AG09319 (cell line): ENCODE measurements around the gene CORT.

Source experiments
- DNase-seq: peaks from one replicate; pipeline ENCODE4 v3.0.0-alpha.2; 2010; ENCODE audit warnings: low read depth; ENCODE audit errors: extremely low read depth
- CTCF ChIP-seq: IDR thresholded peaks from 2 replicates; pipeline ENCODE4 v1.5.1; 2011; ENCODE audit warnings: low read depth, mild to moderate bottlenecking, inconsistent platforms, low read length, moderate library complexity

The CORT gene

GRCh38 chr1:10440794-10441193 is 9.0 kb upstream of the CORT start:
- TF ChIP-seq CTCF, result no peak
- no peak for DNase-seq

GRCh38 chr1:10444248-10444647 is 5.6 kb upstream of the CORT start:
- no peak for DNase-seq
- no peak for TF ChIP-seq CTCF

- DNase-seq, result no peak
Observed at GRCh38 chr1:10444795-10445397, 4.9 kb upstream of the CORT start.

GRCh38 chr1:10446790-10447422 is 2.9 kb upstream of the CORT start:
- no peak for DNase-seq

More at GRCh38 chr1:10444795-10445397, 4.9 kb upstream of the CORT start:
- TF ChIP-seq CTCF, result no peak

GRCh38 chr1:10450156-10450814 is 454 bp downstream of the CORT start:
- TF ChIP-seq CTCF, result no peak
- DNase-seq, result no peak

More at GRCh38 chr1:10446790-10447422, 2.9 kb upstream of the CORT start:
- no peak for TF ChIP-seq CTCF

- TF ChIP-seq CTCF, result no peak
- DNase-seq, result no peak
Observed at GRCh38 chr1:10450836-10451235, 1.0 kb downstream of the CORT start.

- no peak for TF ChIP-seq CTCF
- DNase-seq, result no peak
Observed at GRCh38 chr1:10451287-10451686, 1.5 kb downstream of the CORT start.
